HEK293 (cell line): ENCODE data around the gene ALDH3A1.

Source experiments
- CTCF ChIP-seq: fragments of 450-650 bp; formaldehyde crosslinking; IDR thresholded peaks from 2 replicates; pipeline ENCODE4 v1.5.1; 2016; ENCODE audit warnings: missing biosample characterization, missing genetic modification characterization
- SALL2 ChIP-seq: fragments of 450-650 bp; formaldehyde crosslinking; IDR thresholded peaks from 2 replicates; pipeline ENCODE4 v1.5.0; 2017; ENCODE audit warnings: missing biosample characterization, mild to moderate bottlenecking, missing genetic modification characterization, borderline replicate concordance
- ZFP37 ChIP-seq: fragments of 450-650 bp; formaldehyde crosslinking; IDR thresholded peaks from 2 replicates; pipeline ENCODE4 v1.5.1; 2016; ENCODE audit warnings: missing biosample characterization, missing genetic modification characterization
- ZNF274 ChIP-seq, 2 experiments: fragments of 200-500 bp in 1 of 2; fragments of 450-650 bp in 1 of 2; sonication (Bioruptor generic) in 1 of 2; formaldehyde crosslinking in 1 of 2; IDR thresholded peaks; 2 replicates each; pipeline versions ENCODE4 v1.5.1 to v1.6.1; 2014 to 2016; ENCODE audit warnings: borderline replicate concordance in 1 of 2, inconsistent platforms in 1 of 2, low read length in 1 of 2, missing biosample characterization in 1 of 2, missing genetic modification characterization in 1 of 2
- ZNF544 ChIP-seq: fragments of 450-650 bp; formaldehyde crosslinking; IDR thresholded peaks from 2 replicates; pipeline ENCODE4 v1.5.0; 2017; ENCODE audit warnings: missing biosample characterization, missing genetic modification characterization
- ZNF555 ChIP-seq: fragments of 450-650 bp; formaldehyde crosslinking; conservative IDR thresholded peaks from 2 replicates; pipeline ENCODE4 v1.5.1; 2017; ENCODE audit warnings: missing biosample characterization, mild to moderate bottlenecking, missing genetic modification characterization, inconsistent platforms

- TF ChIP-seq CTCF (tag by site-specific recombination) (no peak), SALL2 (tag by site-specific recombination) (no peak), ZNF544 (tag by site-specific recombination) (no peak), ZNF555 (tag by site-specific recombination) (no peak), ZNF274 (IDR thresholded peaks at IDR 0.05; ENCODE audit: low read length) (no peak), ZNF274 (tag by site-specific recombination; IDR thresholded peaks at IDR 0.05; ENCODE audit: borderline replicate concordance) (no peak), ZFP37 (tag by site-specific recombination) (no peak)
Observed at GRCh38 chr17:19785854-19786253, 37.8 kb upstream of the ALDH3A1 start.
